Loucy (cell line): ENCODE data around the gene ASPHD1.
A peak's percentile ranks its signal among the peaks of the same experiment; 100 is the strongest.

Experiments
- H2AFZ ChIP-seq: fragments of 200-600 bp; sonication (generic); 2 replicates; pipeline ENCODE4 v1.6.0; 2016; ENCODE audit warnings: antibody characterized with exemption, mild to moderate bottlenecking, low read length, moderate library complexity
- H3F3A ChIP-seq: fragments of 200-600 bp; 2 replicates; pipeline ENCODE4 v1.6.0; 2016; ENCODE audit warnings: antibody characterized with exemption, low read depth, mild to moderate bottlenecking
- H3K27me3 ChIP-seq: fragments of 200-600 bp; sonication (generic); 2 replicates; pipeline ENCODE4 v1.6.1; 2014; ENCODE audit warnings: low read length, mild to moderate bottlenecking; ENCODE audit not compliant: insufficient read depth, poor library complexity, severe bottlenecking
- H3K36me3 ChIP-seq: fragments of 200-600 bp; sonication (generic); 2 replicates; pipeline ENCODE4 v1.6.1; 2016; ENCODE audit warnings: low read length; ENCODE audit not compliant: insufficient read depth
- H3K4me1 ChIP-seq: fragments of 200-600 bp; sonication (generic); 2 replicates; pipeline ENCODE4 v1.5.1; 2014; ENCODE audit warnings: low read length, mild to moderate bottlenecking; ENCODE audit not compliant: insufficient read depth, poor library complexity, severe bottlenecking
- H3K4me2 ChIP-seq: fragments of 200-600 bp; sonication (generic); 2 replicates; pipeline ENCODE4 v1.6.0; 2014; ENCODE audit warnings: antibody characterized with exemption, low read length, low read depth, mild to moderate bottlenecking; ENCODE audit not compliant: poor library complexity, severe bottlenecking
- H3K4me3 ChIP-seq: fragments of 200-600 bp; sonication (generic); 2 replicates; pipeline ENCODE4 v1.5.1; 2014; ENCODE audit warnings: low read length, mild to moderate bottlenecking, mixed read lengths; ENCODE audit not compliant: poor library complexity, severe bottlenecking
- H3K79me2 ChIP-seq: fragments of 200-600 bp; sonication (generic); 2 replicates; pipeline ENCODE4 v1.6.1; 2014; ENCODE audit warnings: low read length; ENCODE audit not compliant: insufficient read depth
- H3K9ac ChIP-seq: fragments of 200-600 bp; sonication (generic); 2 replicates; pipeline ENCODE4 v1.6.0; 2014; ENCODE audit warnings: mild to moderate bottlenecking, low read depth, low read length, moderate library complexity; ENCODE audit not compliant: poor library complexity, severe bottlenecking
- H3K9me2 ChIP-seq: fragments of 200-600 bp; sonication (generic); replicated peaks from 2 replicates; pipeline ENCODE4 v1.6.1; 2016; ENCODE audit warnings: low read depth, low read length, mixed read lengths
- H3K9me3 ChIP-seq: fragments of 200-600 bp; sonication (generic); 2 replicates; pipeline ENCODE4 v1.6.1; 2014; ENCODE audit warnings: mild to moderate bottlenecking, antibody characterized with exemption, low read length, low read depth; ENCODE audit not compliant: insufficient read depth
- H4K20me1 ChIP-seq: fragments of 200-600 bp; sonication (generic); 2 replicates; pipeline ENCODE4 v1.6.0; 2014; ENCODE audit warnings: antibody characterized with exemption, low read length, mild to moderate bottlenecking; ENCODE audit not compliant: insufficient read depth, poor library complexity, severe bottlenecking
- CTCF ChIP-seq: fragments of 200-600 bp; sonication (generic); conservative IDR thresholded peaks from 2 replicates; pipeline ENCODE4 v1.5.1; 2014; ENCODE audit warnings: mild to moderate bottlenecking, antibody characterized with exemption, low read length
- EZH2phosphoT487 ChIP-seq: fragments of 200-600 bp; IDR thresholded peaks from 2 replicates; pipeline ENCODE4 v1.6.1; 2018; ENCODE audit warnings: antibody characterized with exemption, mild to moderate bottlenecking, moderate library complexity, borderline replicate concordance

ASPHD1 gene

GRCh38 chr16:29943846-29944799 is 43.8 kb downstream of the ASPHD1 start:
- H3K79me2 ChIP-seq = no peaks in the 10 kb centered on the region
- H2AFZ ChIP-seq = no peak overlapping the region
- H3K9me2 ChIP-seq = no peaks in the 10 kb centered on the region
- TF ChIP-seq CTCF = peak; percentile 40
- no peak for TF ChIP-seq EZH2phosphoT487
- no peaks in the 10 kb centered on the region for H3F3A ChIP-seq
- H3K4me2 ChIP-seq = no peak overlapping the region
- no peaks in the 10 kb centered on the region for H3K9me3 ChIP-seq
- H3K4me1 ChIP-seq = peaks cover 11% of the 10 kb centered on the region
- no peaks in the 10 kb centered on the region for H3K36me3 ChIP-seq
- no peaks in the 10 kb centered on the region for H4K20me1 ChIP-seq
- peak overlapping the region; percentile 27 for H3K9ac ChIP-seq
- no peaks in the 10 kb centered on the region for H3K27me3 ChIP-seq
- no peak overlapping the region for H3K4me3 ChIP-seq

GRCh38 chr16:29947897-29948296 is 47.6 kb downstream of the ASPHD1 start:
- no peaks in the 10 kb centered on the region for H3F3A ChIP-seq
- no peak overlapping the region for H2AFZ ChIP-seq
- H3K9ac ChIP-seq = no peak overlapping the region
- TF ChIP-seq CTCF = no peak
- no peak for TF ChIP-seq EZH2phosphoT487
- no peak overlapping the region for H3K4me3 ChIP-seq
- no peak overlapping the region for H3K4me2 ChIP-seq
- H3K36me3 ChIP-seq = no peaks in the 10 kb centered on the region
- H3K4me1 ChIP-seq = peaks cover 11% of the 10 kb centered on the region
- H3K9me2 ChIP-seq = no peaks in the 10 kb centered on the region
- H3K27me3 ChIP-seq = no peaks in the 10 kb centered on the region
- H3K9me3 ChIP-seq = no peaks in the 10 kb centered on the region; the same call in 1 of the 2 replicates
- no peaks in the 10 kb centered on the region for H4K20me1 ChIP-seq
- no peaks in the 10 kb centered on the region for H3K79me2 ChIP-seq

- Histone ChIP-seq H3K4me2 (no peak overlapping the region), H3K79me2 (no peaks in the 10 kb centered on the region), H3K9ac (no peak overlapping the region), H3K9me3 (no peaks in the 10 kb centered on the region; the same call in 1 of the 2 replicates), H3K9me2 (no peaks in the 10 kb centered on the region), H3K4me3 (no peak overlapping the region), H4K20me1 (no peaks in the 10 kb centered on the region), H3K4me1 (no peaks in the 10 kb centered on the region), H3K36me3 (no peaks in the 10 kb centered on the region), H3K27me3 (no peaks in the 10 kb centered on the region), H2AFZ (no peak overlapping the region), H3F3A (no peaks in the 10 kb centered on the region)
- no peak for TF ChIP-seq CTCF
- no peak for TF ChIP-seq EZH2phosphoT487
Observed at GRCh38 chr16:29950806-29951461, 50.6 kb downstream of the ASPHD1 start.
